ENCODE measurements around the gene ARL4D. TPM values are rescaled to one million over a fixed set of nuclear protein-coding genes. Genes with fewer than 3 reads are reported as not detected.

The ARL4D gene
- total and polyA plus RNA-seq, 7 experiments from 2014 or later, result 1.3 to 4.8 (median 2.1) TPM

GRCh38 chr17:43402567-43402966, 3.8 kb downstream of the ARL4D start:
- ATAC-seq, result no peak
- Histone ChIP-seq H3K4me3 (ENCODE audit: low read length) (no peak overlapping the region), H3K27me3 (ENCODE audit: control insufficient read depth in 2 of 2, insufficient read depth in 2 of 2, low read length in 2 of 2) (no peaks in the 10 kb centered on the region), H3K27ac (ENCODE audit: low read depth, low read length) (no peak overlapping the region), H3K9me3 (ENCODE audit: control insufficient read depth in 2 of 3, low read length in 3 of 3) (no peaks in the 10 kb centered on the region), H3K36me3 (ENCODE audit: control insufficient read depth in 2 of 3, insufficient read depth in 3 of 3, low read length in 3 of 3) (no peaks in the 10 kb centered on the region), H3K4me1 (ENCODE audit: control insufficient read depth in 2 of 2, insufficient read depth in 2 of 2, low read length in 2 of 2) (peaks cover 0 to 9% of the 10 kb centered on the region in 2 donors)
- Mint-ChIP-seq H3K27ac (peak overlapping the region in 1 of 9 donors; percentile 20), H3K36me3 (no peaks in the 10 kb centered on the region), H3K9me3 (no peaks in the 10 kb centered on the region), H3K4me1 (peaks cover 5 to 31% (median 27%) of the 10 kb centered on the region in 7 donors), H3K4me3 (no peak overlapping the region), H3K27me3 (peaks cover 0 to 3% (median 0%) of the 10 kb centered on the region in 5 donors)
- intact Hi-C loops (cut with micrococcal nuclease), result no loop called here
- no peak for DNase-seq
- POLR2A ChIA-PET, result interaction anchor here (0.5 to 6.1 kb wide), 3 partner anchors 15 to 41 kb away, joined by 3 to 49 read pairs (median 3); no protein-coding TSS in a partner anchor
- CTCF ChIA-PET, result interaction anchor here (1.0 kb wide), 1 partner anchor 8 kb away, joined by 3 read pairs; no protein-coding TSS in a partner anchor

- H3K4me3 ChIP-seq (ENCODE audit: low read length), result no peak overlapping the region
- Mint-ChIP-seq H3K27me3 (peaks cover 0 to 9% (median 0%) of the 10 kb centered on the region in 5 donors), H3K27ac (no peak overlapping the region), H3K36me3 (no peaks in the 10 kb centered on the region), H3K4me3 (no peak overlapping the region), H3K4me1 (peaks cover 5 to 24% (median 20%) of the 10 kb centered on the region in 7 donors), H3K9me3 (no peaks in the 10 kb centered on the region)
- ATAC-seq (no peak), DNase-seq (no peak)
- POLR2A ChIA-PET, result no interaction called here
- no peaks in the 10 kb centered on the region for H3K27me3 ChIP-seq (ENCODE audit: control insufficient read depth in 2 of 2, insufficient read depth in 2 of 2, low read length in 2 of 2)
- CTCF ChIA-PET, result interaction anchor here (0.7 kb wide), 1 partner anchor 79 kb away, joined by 4 read pairs; no protein-coding TSS in a partner anchor
- intact Hi-C loops (cut with micrococcal nuclease), result no loop called here
- H3K36me3 ChIP-seq (ENCODE audit: control insufficient read depth in 2 of 3, insufficient read depth in 3 of 3, low read length in 3 of 3), result no peaks in the 10 kb centered on the region
- H3K4me1 ChIP-seq (ENCODE audit: control insufficient read depth in 2 of 2, insufficient read depth in 2 of 2, low read length in 2 of 2), result peaks cover 0 to 9% of the 10 kb centered on the region in 2 donors
- H3K9me3 ChIP-seq (ENCODE audit: control insufficient read depth in 2 of 3, low read length in 3 of 3), result no peaks in the 10 kb centered on the region
- H3K27ac ChIP-seq (ENCODE audit: low read depth, low read length), result no peak overlapping the region
These were observed 5.1 kb downstream of the ARL4D start for GRCh38 chr17:43403846-43404245.

GRCh38 chr17:43405861-43406260, 7.1 kb downstream of the ARL4D start:
- H3K27ac ChIP-seq (ENCODE audit: low read depth, low read length), result no peak overlapping the region
- intact Hi-C loops (cut with micrococcal nuclease), result no loop called here
- Mint-ChIP-seq H3K4me3 (no peak overlapping the region), H3K9me3 (no peaks in the 10 kb centered on the region), H3K27ac (no peak overlapping the region), H3K36me3 (no peaks in the 10 kb centered on the region), H3K27me3 (peaks cover 0 to 9% (median 0%) of the 10 kb centered on the region in 5 donors), H3K4me1 (peaks cover 0 to 9% (median 7%) of the 10 kb centered on the region in 7 donors)
- no peaks in the 10 kb centered on the region for H3K27me3 ChIP-seq (ENCODE audit: control insufficient read depth in 2 of 2, insufficient read depth in 2 of 2, low read length in 2 of 2)
- H3K4me3 ChIP-seq (ENCODE audit: low read length), result no peak overlapping the region
- ChIA-PET CTCF (interaction anchor here (0.6 to 1.4 kb wide), 2 partner anchors 11 to 12 kb away, joined by 3 to 4 read pairs; no protein-coding TSS in a partner anchor), POLR2A (no interaction called here)
- H3K36me3 ChIP-seq (ENCODE audit: control insufficient read depth in 2 of 3, insufficient read depth in 3 of 3, low read length in 3 of 3), result no peaks in the 10 kb centered on the region
- no peak for DNase-seq
- no peaks in the 10 kb centered on the region for H3K4me1 ChIP-seq (ENCODE audit: control insufficient read depth in 2 of 2, insufficient read depth in 2 of 2, low read length in 2 of 2)
- no peak for ATAC-seq
- no peaks in the 10 kb centered on the region for H3K9me3 ChIP-seq (ENCODE audit: control insufficient read depth in 2 of 3, low read length in 3 of 3)

- H3K4me1 Mint-ChIP-seq, result peaks cover 0 to 9% (median 0%) of the 10 kb centered on the region in 7 donors
- Histone ChIP-seq H3K9me3 (ENCODE audit: control insufficient read depth in 2 of 3, low read length in 3 of 3) (no peaks in the 10 kb centered on the region), H3K36me3 (ENCODE audit: control insufficient read depth in 2 of 3, insufficient read depth in 3 of 3, low read length in 3 of 3) (no peaks in the 10 kb centered on the region), H3K4me1 (ENCODE audit: control insufficient read depth in 2 of 2, insufficient read depth in 2 of 2, low read length in 2 of 2) (no peaks in the 10 kb centered on the region), H3K27me3 (ENCODE audit: control insufficient read depth in 2 of 2, insufficient read depth in 2 of 2, low read length in 2 of 2) (no peaks in the 10 kb centered on the region), H3K4me3 (ENCODE audit: low read length) (no peak overlapping the region), H3K27ac (ENCODE audit: low read depth, low read length) (no peak overlapping the region)
- POLR2A ChIA-PET, result interaction anchor here (0.7 kb wide), 1 partner anchor 302 kb away, joined by 3 read pairs; no protein-coding TSS in a partner anchor
- ATAC-seq (no peak), DNase-seq (no peak)
- H3K9me3 Mint-ChIP-seq, result no peaks in the 10 kb centered on the region
- H3K36me3 Mint-ChIP-seq, result no peaks in the 10 kb centered on the region
- CTCF ChIA-PET, result interaction anchor here (1.5 kb wide), 1 partner anchor 77 kb away, joined by 4 read pairs; the partner anchor contains the start of gene DHX8
- H3K27me3 Mint-ChIP-seq, result peaks cover 0 to 9% (median 5%) of the 10 kb centered on the region in 5 donors
- H3K27ac Mint-ChIP-seq, result no peak overlapping the region
- H3K4me3 Mint-ChIP-seq, result no peak overlapping the region
- intact Hi-C loops (cut with micrococcal nuclease), result no loop called here
These were observed 8.2 kb downstream of the ARL4D start for GRCh38 chr17:43406676-43407645.

GRCh38 chr17:43409131-43409530, 10.3 kb downstream of the ARL4D start:
- no peak overlapping the region for H3K4me3 ChIP-seq (ENCODE audit: low read length)
- H3K27ac ChIP-seq (ENCODE audit: low read depth, low read length), result no peak overlapping the region
- intact Hi-C loops (cut with micrococcal nuclease), result no loop called here
- POLR2A ChIA-PET, result no interaction called here
- no peaks in the 10 kb centered on the region for H3K9me3 ChIP-seq (ENCODE audit: control insufficient read depth in 2 of 3, low read length in 3 of 3)
- Mint-ChIP-seq H3K9me3 (no peaks in the 10 kb centered on the region), H3K27me3 (peaks cover 0 to 9% (median 5%) of the 10 kb centered on the region in 5 donors), H3K36me3 (no peaks in the 10 kb centered on the region), H3K4me1 (peaks cover 0 to 9% (median 0%) of the 10 kb centered on the region in 7 donors), H3K4me3 (no peak overlapping the region), H3K27ac (no peak overlapping the region)
- no peak for ATAC-seq
- H3K36me3 ChIP-seq (ENCODE audit: control insufficient read depth in 2 of 3, insufficient read depth in 3 of 3, low read length in 3 of 3), result no peaks in the 10 kb centered on the region
- no peaks in the 10 kb centered on the region for H3K27me3 ChIP-seq (ENCODE audit: control insufficient read depth in 2 of 2, insufficient read depth in 2 of 2, low read length in 2 of 2)
- CTCF ChIA-PET, result interaction anchor here (0.6 kb wide), 2 partner anchors 58 to 364 kb away, joined by 3 to 9 read pairs; no protein-coding TSS in a partner anchor
- no peak for DNase-seq
- H3K4me1 ChIP-seq (ENCODE audit: control insufficient read depth in 2 of 2, insufficient read depth in 2 of 2, low read length in 2 of 2), result no peaks in the 10 kb centered on the region

GRCh38 chr17:43410557-43411368, 12.0 kb downstream of the ARL4D start:
- ATAC-seq (no peak), DNase-seq (no peak)
- POLR2A ChIA-PET, result no interaction called here
- Mint-ChIP-seq H3K27me3 (peaks cover 5 to 17% (median 8%) of the 10 kb centered on the region in 5 donors), H3K9me3 (no peaks in the 10 kb centered on the region), H3K4me3 (no peak overlapping the region), H3K36me3 (no peaks in the 10 kb centered on the region), H3K27ac (no peak overlapping the region), H3K4me1 (peaks cover 0 to 9% (median 0%) of the 10 kb centered on the region in 7 donors)
- CTCF ChIA-PET, result no interaction called here
- Histone ChIP-seq H3K36me3 (ENCODE audit: control insufficient read depth in 2 of 3, insufficient read depth in 3 of 3, low read length in 3 of 3) (no peaks in the 10 kb centered on the region), H3K27me3 (ENCODE audit: control insufficient read depth in 2 of 2, insufficient read depth in 2 of 2, low read length in 2 of 2) (no peaks in the 10 kb centered on the region), H3K9me3 (ENCODE audit: control insufficient read depth in 2 of 3, low read length in 3 of 3) (no peaks in the 10 kb centered on the region), H3K4me1 (ENCODE audit: control insufficient read depth in 2 of 2, insufficient read depth in 2 of 2, low read length in 2 of 2) (no peaks in the 10 kb centered on the region), H3K4me3 (ENCODE audit: low read length) (no peak overlapping the region), H3K27ac (ENCODE audit: low read depth, low read length) (no peak overlapping the region)
- intact Hi-C loops (cut with micrococcal nuclease), result no loop called here

All from naive thymus-derived CD4-positive, alpha-beta T cell (primary cell).